DOHH2 (cell line): ENCODE data around the gene BRIX1.
A peak's percentile ranks its signal among the peaks of the same experiment; 100 is the strongest.

Experiments
- H3F3A ChIP-seq: fragments of 200-600 bp; sonication (generic), shearing (Covaris generic); 2 replicates; pipeline ENCODE4 v1.6.0; 2016; ENCODE audit warnings: antibody characterized with exemption, mild to moderate bottlenecking; ENCODE audit not compliant: control insufficient read depth, insufficient read depth
- H3K27ac ChIP-seq: fragments of 200-600 bp; sonication (generic); 2 replicates; pipeline ENCODE4 v1.5.1; 2014; ENCODE audit warnings: low read depth, mild to moderate bottlenecking, low read length, moderate library complexity
- H3K27me3 ChIP-seq: fragments of 200-600 bp; sonication (generic); 2 replicates; pipeline ENCODE4 v1.6.1; 2014; ENCODE audit warnings: mild to moderate bottlenecking, low read length, mixed read lengths; ENCODE audit not compliant: control insufficient read depth
- H3K36me3 ChIP-seq: fragments of 200-600 bp; sonication (generic); 2 replicates; pipeline ENCODE4 v1.6.1; 2014; ENCODE audit warnings: mild to moderate bottlenecking, low read length, moderate library complexity, mixed read lengths; ENCODE audit not compliant: control insufficient read depth
- H3K4me1 ChIP-seq: fragments of 200-600 bp; sonication (generic); 2 replicates; pipeline ENCODE4 v1.6.1; 2014; ENCODE audit warnings: mild to moderate bottlenecking, low read length, mixed read lengths; ENCODE audit not compliant: control insufficient read depth
- H3K4me2 ChIP-seq: fragments of 200-600 bp; sonication (generic); 2 replicates; pipeline ENCODE4 v1.6.0; 2014; ENCODE audit warnings: mild to moderate bottlenecking, low read length, moderate library complexity
- H3K4me3 ChIP-seq: fragments of 200-600 bp; sonication (generic); 2 replicates; pipeline ENCODE4 v1.5.1; 2014; ENCODE audit warnings: mild to moderate bottlenecking, low read length, mixed read lengths
- H3K79me2 ChIP-seq: fragments of 200-600 bp; sonication (generic); 2 replicates; pipeline ENCODE4 v1.6.1; 2014; ENCODE audit warnings: mild to moderate bottlenecking, low read length, mixed read lengths; ENCODE audit not compliant: control insufficient read depth
- H3K9me2 ChIP-seq: fragments of 200-600 bp; sonication (generic); replicated peaks from 2 replicates; pipeline ENCODE4 v1.6.1; 2014; ENCODE audit warnings: mild to moderate bottlenecking, low read length, mixed read lengths; ENCODE audit not compliant: control insufficient read depth
- H3K9me3 ChIP-seq: fragments of 200-600 bp; sonication (generic); 2 replicates; pipeline ENCODE4 v1.6.1; 2014; ENCODE audit warnings: antibody characterized with exemption, low read length, mixed read lengths; ENCODE audit not compliant: control insufficient read depth, insufficient read depth
- H4K20me1 ChIP-seq: fragments of 200-600 bp; sonication (generic); 2 replicates; pipeline ENCODE4 v1.6.0; 2014; ENCODE audit warnings: low read depth, mild to moderate bottlenecking, antibody characterized with exemption, low read length, moderate library complexity; ENCODE audit not compliant: control insufficient read depth, insufficient read depth
- CTCF ChIP-seq: fragments of 200-600 bp; sonication (generic); IDR thresholded peaks from one replicate; pipeline ENCODE4 v1.5.1; 2014; ENCODE audit warnings: antibody characterized with exemption, mild to moderate bottlenecking, low read depth, low read length; ENCODE audit not compliant: poor library complexity, severe bottlenecking
- EZH2phosphoT487 ChIP-seq: fragments of 200-600 bp; sonication (generic); IDR thresholded peaks from 2 replicates; pipeline ENCODE4 v1.6.1; 2017; ENCODE audit warnings: borderline replicate concordance, mild to moderate bottlenecking, antibody characterized with exemption, low read length, moderate library complexity, mixed read lengths

The BRIX1 gene

DNA sequence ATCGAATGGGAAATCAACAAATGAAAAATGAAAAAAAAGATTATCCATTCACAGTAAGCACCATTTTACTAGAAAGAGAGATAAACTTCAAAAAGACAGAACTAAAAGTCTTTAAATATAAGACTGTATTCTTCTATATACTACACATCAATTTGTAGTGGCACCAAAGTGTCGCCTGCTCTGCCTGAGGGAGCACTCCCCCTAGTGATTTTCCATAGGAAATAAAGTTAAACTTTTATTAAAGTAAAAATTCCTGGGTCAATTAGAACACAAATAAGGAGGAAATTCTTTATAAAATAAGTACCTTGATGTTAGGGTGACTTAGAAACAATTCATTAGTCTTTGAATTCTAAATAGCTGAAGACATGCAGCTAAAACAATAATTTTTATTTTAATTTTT lies 9.9 kb upstream of the BRIX1 start:
- no peaks in the 10 kb centered on the region for H4K20me1 ChIP-seq
- no peaks in the 10 kb centered on the region for H3K9me2 ChIP-seq
- H3K27ac ChIP-seq, result no peak overlapping the region
- H3K9me3 ChIP-seq, result no peaks in the 10 kb centered on the region
- peaks cover 6% of the 10 kb centered on the region; the same call in 1 of the 2 replicates for H3F3A ChIP-seq
- no peak overlapping the region for H3K4me3 ChIP-seq
- no peaks in the 10 kb centered on the region for H3K4me1 ChIP-seq
- no peak for TF ChIP-seq EZH2phosphoT487
- no peak for TF ChIP-seq CTCF
- H3K27me3 ChIP-seq, result no peaks in the 10 kb centered on the region
- peaks cover 12% of the 10 kb centered on the region for H3K79me2 ChIP-seq
- peaks cover 61% of the 10 kb centered on the region for H3K36me3 ChIP-seq
- H3K4me2 ChIP-seq, result no peak overlapping the region

DNA sequence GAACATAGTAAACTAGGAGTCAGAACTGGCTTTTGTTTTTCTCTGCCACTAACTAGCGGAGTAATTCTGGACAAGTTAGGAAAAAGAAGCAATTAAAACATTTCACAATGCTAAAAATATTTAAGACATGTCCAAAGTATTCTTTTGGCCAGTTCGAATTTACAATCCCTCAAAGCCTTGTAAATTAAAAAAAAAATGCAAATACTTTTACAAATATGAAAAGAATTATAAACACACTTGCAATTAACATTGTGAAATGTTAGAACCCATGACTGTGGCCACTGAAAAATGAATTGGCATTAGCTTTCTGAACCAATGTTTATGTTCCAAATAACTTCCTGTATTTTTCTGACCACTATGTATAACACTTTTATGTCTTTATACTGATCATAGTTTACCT lies 2.4 kb upstream of the BRIX1 start:
- TF ChIP-seq CTCF, result no peak
- no peak for TF ChIP-seq EZH2phosphoT487
- H3K27me3 ChIP-seq, result no peaks in the 10 kb centered on the region
- H3K4me2 ChIP-seq, result peak overlapping the region; percentile 87
- 0 out of 2 replicates have a peak, but pooled peaks cover 3% of the 10 kb centered on the region for H3F3A ChIP-seq
- H3K27ac ChIP-seq, result no peak overlapping the region
- H3K9me3 ChIP-seq, result no peaks in the 10 kb centered on the region
- peaks cover 92% of the 10 kb centered on the region for H3K36me3 ChIP-seq
- peaks cover 24% of the 10 kb centered on the region for H3K4me1 ChIP-seq
- peak overlapping the region; percentile 85 for H3K4me3 ChIP-seq
- H3K79me2 ChIP-seq, result peaks cover 86% of the 10 kb centered on the region
- H3K9me2 ChIP-seq, result no peaks in the 10 kb centered on the region
- no peaks in the 10 kb centered on the region; the same call in 1 of the 2 replicates for H4K20me1 ChIP-seq

DNA sequence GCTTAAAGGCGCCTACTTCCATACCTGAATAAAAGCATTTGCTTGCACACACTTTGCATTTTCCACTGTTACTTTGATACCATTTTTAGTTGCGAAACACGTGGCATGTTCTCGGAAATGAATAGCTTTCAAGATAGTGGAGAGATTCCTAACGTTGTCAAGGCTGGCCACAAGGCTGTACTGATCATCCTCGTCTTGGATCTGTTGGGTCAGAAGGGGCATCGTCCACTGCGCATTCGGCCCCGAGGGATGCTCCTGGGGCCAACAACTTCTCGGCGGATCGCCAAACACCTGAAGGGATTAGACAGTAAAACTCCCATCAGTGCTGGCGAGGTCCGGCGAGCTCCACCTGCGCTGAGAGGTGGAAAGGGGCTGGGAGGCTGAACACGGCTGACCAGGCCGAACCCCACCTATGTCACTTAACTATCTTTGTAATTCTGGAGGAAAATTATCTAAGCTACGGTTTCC lies 806 bp upstream of the BRIX1 start:
- Histone ChIP-seq H3K4me1 (peaks cover 25% of the 10 kb centered on the region), H3F3A (peaks cover 8% of the 10 kb centered on the region), H3K4me3 (peak overlapping the region; percentile 85), H3K4me2 (peak overlapping the region; percentile 87), H3K9me2 (no peaks in the 10 kb centered on the region), H3K27ac (peak overlapping the region; percentile 79), H4K20me1 (no peaks in the 10 kb centered on the region; the same call in 1 of the 2 replicates), H3K9me3 (no peaks in the 10 kb centered on the region), H3K36me3 (peaks cover 93% of the 10 kb centered on the region), H3K27me3 (no peaks in the 10 kb centered on the region), H3K79me2 (peaks cover 96% of the 10 kb centered on the region)
- TF ChIP-seq CTCF, result no peak
- TF ChIP-seq EZH2phosphoT487, result no peak

DNA sequence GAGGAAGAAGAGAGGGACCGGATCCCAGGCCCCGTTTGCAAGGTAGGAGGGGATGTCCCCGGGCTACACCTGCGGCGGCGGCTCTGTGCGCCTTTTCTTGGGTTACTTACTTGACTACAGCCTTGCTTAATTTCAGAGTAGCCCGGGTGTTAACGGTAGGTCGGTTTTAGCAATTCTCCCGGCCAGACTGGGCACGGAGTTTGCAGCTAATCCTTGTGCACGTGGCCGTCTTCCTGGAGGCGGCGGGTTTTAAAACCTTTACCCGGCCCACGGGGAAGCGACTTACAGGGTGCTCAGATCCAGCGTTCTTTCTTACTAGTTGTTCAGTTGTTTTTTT lies 313 bp downstream of the BRIX1 start:
- Histone ChIP-seq H3K27me3 (no peaks in the 10 kb centered on the region), H3K27ac (peak overlapping the region; percentile 79), H3K9me2 (no peaks in the 10 kb centered on the region), H3K36me3 (peaks cover 93% of the 10 kb centered on the region), H3F3A (peaks cover 14% of the 10 kb centered on the region), H3K9me3 (no peaks in the 10 kb centered on the region), H4K20me1 (no peaks in the 10 kb centered on the region; the same call in 1 of the 2 replicates), H3K4me3 (peak overlapping the region; percentile 85), H3K79me2 (peaks cover 99% of the 10 kb centered on the region), H3K4me2 (peak overlapping the region; percentile 87), H3K4me1 (peaks cover 25% of the 10 kb centered on the region)
- TF ChIP-seq EZH2phosphoT487, result no peak
- TF ChIP-seq CTCF, result no peak
